Transverse colon (tissue), 4 donors: ENCODE measurements around the gene KPTN. TPM values are rescaled to one million over a fixed set of nuclear protein-coding genes. Genes with fewer than 3 reads are reported as not detected.

ENCODE experiments used
- DNase-seq: peaks from one replicate; pipeline ENCODE4 v3.0.0-alpha.2; 2019
- H3K27ac ChIP-seq, 4 donors: fragments of 200-600 bp; sonication (generic); 2 replicates each; pipeline ENCODE4 v1.5.1; 2016 to 2018; ENCODE audit warnings: inconsistent platforms in 4 of 4
- H3K27me3 ChIP-seq: fragments of 200-600 bp; sonication (generic); 2 replicates; pipeline ENCODE4 v1.5.1; 2017; ENCODE audit warnings: inconsistent platforms
- H3K36me3 ChIP-seq, 4 donors: fragments of 200-600 bp; sonication (generic); 2 replicates each; pipeline ENCODE4 v1.5.1; 2017 to 2019; ENCODE audit warnings: inconsistent platforms in 4 of 4
- H3K4me1 ChIP-seq, 4 donors: fragments of 200-600 bp; sonication (generic); 2 replicates each; pipeline ENCODE4 v1.5.1; 2017 to 2020; ENCODE audit warnings: inconsistent platforms in 4 of 4
- H3K4me3 ChIP-seq, 4 donors: fragments of 200-600 bp; sonication (generic); 1 replicate in 1 of 4; 2 replicates in 3 of 4; pipeline versions ENCODE4 v1.5.1 to v1.6.1; 2017 to 2019; ENCODE audit warnings: inconsistent platforms in 4 of 4
- H3K9me3 ChIP-seq, 2 donors: fragments of 200-600 bp; sonication (generic); 2 replicates each; pipeline ENCODE4 v1.5.1; 2017 to 2019; ENCODE audit warnings: inconsistent platforms in 2 of 2
- EP300 ChIP-seq: sonication (generic); formaldehyde crosslinking; IDR thresholded peaks from one replicate; pipeline ENCODE4 v1.6.1; 2017; ENCODE audit warnings: antibody characterized with exemption, low read depth
- POLR2A ChIP-seq: fragments of 450-650 bp; IDR thresholded peaks from one replicate; pipeline ENCODE4 v1.6.1; 2016; ENCODE audit warnings: antibody characterized with exemption, mild to moderate bottlenecking, moderate library complexity
- POLR2AphosphoS5 ChIP-seq, 3 donors: sonication (generic); formaldehyde crosslinking; IDR thresholded peaks; one replicate each; pipeline ENCODE4 v1.6.1; 2016; ENCODE audit warnings: antibody characterized with exemption in 3 of 3
- WGBS, 2 donors: methylation state at CpG; one replicate each; pipeline ENCODE4 v1.1.5; 2018; ENCODE audit warnings: low coverage in 1 of 2; 5-methylcytosine and 5-hydroxymethylcytosine counted together
- in situ Hi-C, 4 donors: fragments of 200-750 bp; cut with MboI; loops; one replicate each; pipeline versions ENCODE4 v1.15.0 to v1.15.1; 2017; ENCODE audit warnings: low sequenced_read_pairs in 3 of 4, low pct_ligation_motif_present in 1 of 4, low pct_unique_long_range_greater_than_20kb in 1 of 4
- intact Hi-C: fragments of 100-400 bp; cut with DNase I; formaldehyde crosslinking; loops from one replicate; pipeline ENCODE4 v1.15.1; 2023; ENCODE audit warnings: low total_unique reads
- total RNA-seq, 4 donors: library from RNA; depleted of rRNA; stranded (reverse); fragments of >200 nt; gene quantifications; one replicate each; pipeline ENCODE4 v1.1.0, GENCODE V29; 2016
- TF ChIP-seq, protein P1 (sequence below), 5 experiments: fragments of 200-600 bp in 3 of 5; fragments of 450-650 bp in 2 of 5; sonication (generic) in 3 of 5; IDR thresholded peaks; 1 replicate in 2 of 5; 2 replicates in 3 of 5; pipeline ENCODE4 v1.5.1; 2016 to 2017; ENCODE audit warnings: antibody characterized with exemption in 5 of 5, inconsistent platforms in 3 of 5, mild to moderate bottlenecking in 2 of 5, moderate library complexity in 1 of 5

The KPTN gene
- total RNA-seq, 4 donors from 2014 or later: 2.2 to 5.7 (median 3.3) TPM; not detected in 1

DNA sequence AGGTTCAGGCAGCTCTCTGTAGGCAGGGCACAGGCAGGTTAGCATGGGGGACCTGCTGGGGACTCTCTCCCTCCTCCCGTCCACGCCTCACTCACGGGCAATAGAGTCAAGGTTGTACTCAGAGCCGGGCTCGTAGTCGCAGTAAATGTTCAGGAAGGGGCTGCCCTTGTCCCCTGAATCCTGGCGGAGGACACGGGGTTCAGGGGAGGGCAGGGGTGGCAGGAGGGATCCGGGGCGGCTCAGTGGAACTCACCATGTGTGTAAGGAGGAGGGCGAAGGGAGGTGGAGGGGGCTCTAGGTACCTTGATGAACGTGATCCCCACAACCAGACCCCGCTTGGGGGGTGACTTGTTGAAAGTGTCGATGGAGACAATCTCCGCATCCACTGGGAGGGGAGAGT lies 819 bp downstream of the KPTN start:
- Histone ChIP-seq H3K4me1 (peaks cover 0 to 14% (median 11%) of the 10 kb centered on the region in 4 donors), H3K4me3 (peak overlapping the region in 1 of 4 donors; percentile 77), H3K36me3 (no peaks in the 10 kb centered on the region), H3K27ac (no peak overlapping the region), H3K9me3 (no peaks in the 10 kb centered on the region), H3K27me3 (no peaks in the 10 kb centered on the region)
- in situ Hi-C loops (no loop called here), intact Hi-C loops (no loop called here)
- no peak for DNase-seq
- 89% methylated on average over 15 of the region's 15 CpGs; no CpG with 5 or more reads in 1 of the 2 donors for WGBS, 2 donors
- TF ChIP-seq POLR2AphosphoS5 (IDR thresholded peaks at IDR 0.05) (no peak), EP300 (no peak), POLR2A (no peak)
- TF ChIP-seq, protein P1, sequence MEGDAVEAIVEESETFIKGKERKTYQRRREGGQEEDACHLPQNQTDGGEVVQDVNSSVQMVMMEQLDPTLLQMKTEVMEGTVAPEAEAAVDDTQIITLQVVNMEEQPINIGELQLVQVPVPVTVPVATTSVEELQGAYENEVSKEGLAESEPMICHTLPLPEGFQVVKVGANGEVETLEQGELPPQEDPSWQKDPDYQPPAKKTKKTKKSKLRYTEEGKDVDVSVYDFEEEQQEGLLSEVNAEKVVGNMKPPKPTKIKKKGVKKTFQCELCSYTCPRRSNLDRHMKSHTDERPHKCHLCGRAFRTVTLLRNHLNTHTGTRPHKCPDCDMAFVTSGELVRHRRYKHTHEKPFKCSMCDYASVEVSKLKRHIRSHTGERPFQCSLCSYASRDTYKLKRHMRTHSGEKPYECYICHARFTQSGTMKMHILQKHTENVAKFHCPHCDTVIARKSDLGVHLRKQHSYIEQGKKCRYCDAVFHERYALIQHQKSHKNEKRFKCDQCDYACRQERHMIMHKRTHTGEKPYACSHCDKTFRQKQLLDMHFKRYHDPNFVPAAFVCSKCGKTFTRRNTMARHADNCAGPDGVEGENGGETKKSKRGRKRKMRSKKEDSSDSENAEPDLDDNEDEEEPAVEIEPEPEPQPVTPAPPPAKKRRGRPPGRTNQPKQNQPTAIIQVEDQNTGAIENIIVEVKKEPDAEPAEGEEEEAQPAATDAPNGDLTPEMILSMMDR (IDR thresholded peaks at IDR 0.05): no peak

DNA sequence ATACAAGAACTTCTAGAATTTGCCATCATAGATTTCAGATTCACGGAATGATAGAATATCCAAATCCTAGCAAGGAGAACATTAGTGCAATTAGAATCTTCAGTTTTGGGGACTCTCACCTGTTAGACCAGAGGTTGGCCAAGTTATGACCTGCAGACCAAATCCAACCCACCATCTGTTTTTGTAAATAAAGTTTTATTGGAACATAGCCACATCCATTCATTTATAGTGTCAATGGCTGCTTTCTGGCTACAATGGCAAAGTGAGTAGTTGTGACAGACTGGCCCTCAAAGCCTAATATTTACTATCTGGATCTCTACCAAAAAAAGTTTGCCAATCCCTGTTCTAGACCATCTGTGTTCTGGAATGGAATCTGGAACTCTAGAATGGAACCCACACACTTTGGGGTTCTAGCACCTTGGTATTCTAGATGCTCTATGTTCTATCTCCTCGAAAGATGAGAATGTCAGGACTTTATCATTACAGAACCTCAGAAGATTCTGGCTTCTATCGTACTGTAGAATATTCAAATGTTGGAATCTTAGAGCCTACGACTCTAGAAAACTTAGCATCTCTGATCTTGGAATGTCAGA lies 2.5 kb downstream of the KPTN start:
- Histone ChIP-seq H3K4me3 (no peak overlapping the region), H3K27me3 (no peaks in the 10 kb centered on the region), H3K36me3 (no peaks in the 10 kb centered on the region), H3K4me1 (peaks cover 0 to 14% (median 11%) of the 10 kb centered on the region in 4 donors), H3K9me3 (no peaks in the 10 kb centered on the region), H3K27ac (no peak overlapping the region)
- WGBS, 2 donors: 93 to 94% methylated on average over 4 of the region's 4 CpGs
- TF ChIP-seq EP300 (no peak), POLR2A (no peak), POLR2AphosphoS5 (IDR thresholded peaks at IDR 0.05) (no peak)
- TF ChIP-seq, protein P1 (IDR thresholded peaks at IDR 0.05): no peak
- in situ Hi-C loops: no loop called here
- DNase-seq: no peak
- intact Hi-C loops: no loop called here

DNA sequence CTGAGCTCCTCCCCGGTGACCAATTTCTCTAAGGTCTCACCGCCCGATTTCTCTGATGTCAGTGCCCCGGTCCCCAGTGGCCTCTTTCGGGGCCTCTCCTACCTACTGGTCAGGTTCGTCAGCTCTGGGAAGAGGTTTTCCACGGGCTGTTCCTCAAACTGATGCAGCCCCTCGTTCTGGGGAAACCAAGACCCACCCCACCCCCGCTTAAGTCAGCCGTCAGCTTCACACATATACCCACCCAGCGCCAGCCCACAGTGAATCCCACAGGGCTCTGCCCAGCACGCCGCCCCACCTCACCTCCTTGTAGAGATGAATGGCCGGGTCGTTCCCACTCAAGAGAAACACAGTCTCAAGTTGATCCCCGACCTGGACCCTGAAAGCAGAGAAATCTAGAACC lies 3.4 kb downstream of the KPTN start:
- Histone ChIP-seq H3K9me3 (no peaks in the 10 kb centered on the region), H3K27ac (no peak overlapping the region), H3K4me1 (peaks cover 0 to 14% (median 11%) of the 10 kb centered on the region in 4 donors), H3K36me3 (no peaks in the 10 kb centered on the region), H3K4me3 (no peak overlapping the region), H3K27me3 (no peaks in the 10 kb centered on the region)
- TF ChIP-seq POLR2A (no peak), EP300 (no peak), POLR2AphosphoS5 (IDR thresholded peaks at IDR 0.05) (no peak)
- TF ChIP-seq, protein P1 (IDR thresholded peaks at IDR 0.05): no peak
- in situ Hi-C loops: no loop called here
- intact Hi-C loops: no loop called here
- WGBS, 2 donors: 86% methylated on average over 16 of the region's 16 CpGs; no CpG with 5 or more reads in 1 of the 2 donors
- no peak for DNase-seq

DNA sequence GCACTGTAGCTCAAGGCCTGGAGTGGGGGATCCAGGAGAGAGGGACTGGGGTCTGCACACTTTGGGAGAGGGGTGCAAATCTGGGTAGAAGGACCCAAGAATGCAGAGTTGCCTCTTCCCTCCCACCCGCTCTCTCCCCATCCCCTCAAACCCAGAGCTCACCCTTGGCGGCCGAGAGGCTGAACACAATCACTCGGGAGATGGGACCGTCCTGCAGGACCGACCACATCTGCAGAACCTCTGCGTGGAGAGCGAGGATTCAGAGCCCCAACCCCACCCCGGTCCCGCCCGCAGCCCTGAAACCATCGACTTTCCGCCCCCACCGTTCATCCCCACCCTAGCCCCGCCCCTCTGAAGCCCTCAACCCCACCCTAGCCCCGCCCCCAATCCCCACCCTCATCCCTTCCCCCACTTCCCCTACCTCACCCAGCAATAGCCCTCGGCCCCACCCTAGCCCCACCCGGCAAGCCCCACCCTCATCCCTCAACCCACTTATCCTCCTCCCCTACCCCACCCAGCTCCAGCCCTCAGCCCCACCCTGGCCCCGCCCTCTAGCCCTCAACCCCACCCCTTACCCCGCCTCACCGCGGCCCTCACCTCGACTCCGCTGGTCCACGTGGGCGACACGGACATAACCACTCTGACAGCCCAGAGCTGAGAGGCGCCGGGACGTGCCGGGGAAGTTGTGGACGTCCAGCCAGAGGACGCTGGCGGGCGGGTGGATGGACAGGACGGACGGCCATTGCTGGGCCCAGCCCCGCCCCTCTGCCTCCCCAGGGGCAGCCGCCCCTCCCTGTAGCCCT lies 4.1 kb downstream of the KPTN start:
- TF ChIP-seq, protein P1 (IDR thresholded peaks at IDR 0.05): no peak
- TF ChIP-seq EP300 (no peak), POLR2AphosphoS5 (IDR thresholded peaks at IDR 0.05) (no peak), POLR2A (no peak)
- Histone ChIP-seq H3K4me1 (peaks cover 0 to 12% (median 8%) of the 10 kb centered on the region in 4 donors), H3K36me3 (no peaks in the 10 kb centered on the region), H3K27ac (no peak overlapping the region), H3K4me3 (no peak overlapping the region), H3K27me3 (no peaks in the 10 kb centered on the region), H3K9me3 (no peaks in the 10 kb centered on the region)
- 44% methylated on average over 24 of the region's 39 CpGs; no CpG with 5 or more reads in 1 of the 2 donors for WGBS, 2 donors
- intact Hi-C loops (no loop called here), in situ Hi-C loops (no loop called here)
- DNase-seq: no peak
